PFSK-1 (cell line): ENCODE data around the gene ELL.

Experiments
- FOXP2 ChIP-seq: optimal IDR thresholded peaks from 2 replicates; pipeline ENCODE3; 2011; ENCODE audit warnings: borderline replicate concordance, control low read depth, inconsistent platforms; ENCODE audit not compliant: insufficient read depth; ENCODE audit errors: extremely low read length, extremely low read depth
- POLR2AphosphoS5 ChIP-seq: IDR thresholded peaks from 2 replicates; pipeline ENCODE4 v1.6.1; 2012; ENCODE audit warnings: low read depth, mild to moderate bottlenecking, control low read depth, low read length, moderate library complexity
- SIN3A ChIP-seq: IDR thresholded peaks from 2 replicates; pipeline ENCODE4 v1.6.1; 2012; ENCODE audit warnings: mild to moderate bottlenecking, low read length, moderate library complexity, borderline replicate concordance; ENCODE audit not compliant: insufficient read depth
- TAF1 ChIP-seq: IDR thresholded peaks from 2 replicates; pipeline ENCODE4 v1.6.1; 2012; ENCODE audit warnings: low read length, control low read depth, borderline replicate concordance; ENCODE audit not compliant: insufficient read depth
- TF ChIP-seq, protein P1 (sequence below), 2 experiments: IDR thresholded peaks; 2 replicates each; pipeline versions ENCODE4 v1.6.1 to v1.8.0; 2011 to 2012; ENCODE audit warnings: low read depth in 2 of 2, low read length in 2 of 2, control low read depth in 1 of 2, inconsistent platforms in 1 of 2, mild to moderate bottlenecking in 1 of 2, moderate library complexity in 1 of 2; ENCODE audit not compliant: insufficient read depth in 1 of 2

Gene ELL

DNA sequence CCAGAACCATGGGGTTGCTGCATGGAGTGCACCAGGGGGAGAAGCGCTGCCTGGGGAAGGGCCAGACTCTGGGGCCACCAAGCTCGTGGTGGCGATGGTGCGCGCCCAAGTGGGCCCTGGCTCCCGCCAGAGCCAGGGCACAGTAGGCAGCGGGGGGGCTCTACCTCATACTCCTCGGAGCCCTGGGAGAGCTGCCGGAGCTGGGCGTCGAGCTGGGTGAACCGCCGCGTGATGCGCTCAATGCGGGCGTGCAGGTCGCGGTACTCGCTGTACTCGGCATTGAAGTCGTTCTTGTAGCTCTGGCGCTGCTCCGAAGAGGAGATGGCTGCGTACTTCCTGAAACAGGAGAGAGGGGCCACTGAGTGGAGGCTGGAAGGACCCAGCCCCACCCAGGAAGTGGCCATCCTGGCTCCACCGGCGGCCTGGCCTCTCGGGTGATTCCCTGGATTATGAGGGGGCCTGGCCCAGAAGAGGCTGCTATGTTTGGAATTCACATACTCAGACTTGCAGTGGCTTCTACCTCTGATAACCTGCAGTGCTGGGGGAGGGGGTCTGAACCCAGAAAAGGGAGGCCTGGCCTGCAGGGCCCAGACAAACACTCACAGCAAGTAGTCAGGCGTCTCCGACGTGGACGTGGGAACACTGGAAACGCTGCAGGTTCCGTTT, 75.6 kb downstream of the ELL start:
- TF ChIP-seq POLR2AphosphoS5, result no peak
- TF ChIP-seq, protein P1, sequence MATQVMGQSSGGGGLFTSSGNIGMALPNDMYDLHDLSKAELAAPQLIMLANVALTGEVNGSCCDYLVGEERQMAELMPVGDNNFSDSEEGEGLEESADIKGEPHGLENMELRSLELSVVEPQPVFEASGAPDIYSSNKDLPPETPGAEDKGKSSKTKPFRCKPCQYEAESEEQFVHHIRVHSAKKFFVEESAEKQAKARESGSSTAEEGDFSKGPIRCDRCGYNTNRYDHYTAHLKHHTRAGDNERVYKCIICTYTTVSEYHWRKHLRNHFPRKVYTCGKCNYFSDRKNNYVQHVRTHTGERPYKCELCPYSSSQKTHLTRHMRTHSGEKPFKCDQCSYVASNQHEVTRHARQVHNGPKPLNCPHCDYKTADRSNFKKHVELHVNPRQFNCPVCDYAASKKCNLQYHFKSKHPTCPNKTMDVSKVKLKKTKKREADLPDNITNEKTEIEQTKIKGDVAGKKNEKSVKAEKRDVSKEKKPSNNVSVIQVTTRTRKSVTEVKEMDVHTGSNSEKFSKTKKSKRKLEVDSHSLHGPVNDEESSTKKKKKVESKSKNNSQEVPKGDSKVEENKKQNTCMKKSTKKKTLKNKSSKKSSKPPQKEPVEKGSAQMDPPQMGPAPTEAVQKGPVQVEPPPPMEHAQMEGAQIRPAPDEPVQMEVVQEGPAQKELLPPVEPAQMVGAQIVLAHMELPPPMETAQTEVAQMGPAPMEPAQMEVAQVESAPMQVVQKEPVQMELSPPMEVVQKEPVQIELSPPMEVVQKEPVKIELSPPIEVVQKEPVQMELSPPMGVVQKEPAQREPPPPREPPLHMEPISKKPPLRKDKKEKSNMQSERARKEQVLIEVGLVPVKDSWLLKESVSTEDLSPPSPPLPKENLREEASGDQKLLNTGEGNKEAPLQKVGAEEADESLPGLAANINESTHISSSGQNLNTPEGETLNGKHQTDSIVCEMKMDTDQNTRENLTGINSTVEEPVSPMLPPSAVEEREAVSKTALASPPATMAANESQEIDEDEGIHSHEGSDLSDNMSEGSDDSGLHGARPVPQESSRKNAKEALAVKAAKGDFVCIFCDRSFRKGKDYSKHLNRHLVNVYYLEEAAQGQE (IDR thresholded peaks at IDR 0.05; ENCODE audit: insufficient read depth in 1 of 2, low read depth in 2 of 2, low read length in 2 of 2), result no peak
- TF ChIP-seq SIN3A, result no peak

DNA sequence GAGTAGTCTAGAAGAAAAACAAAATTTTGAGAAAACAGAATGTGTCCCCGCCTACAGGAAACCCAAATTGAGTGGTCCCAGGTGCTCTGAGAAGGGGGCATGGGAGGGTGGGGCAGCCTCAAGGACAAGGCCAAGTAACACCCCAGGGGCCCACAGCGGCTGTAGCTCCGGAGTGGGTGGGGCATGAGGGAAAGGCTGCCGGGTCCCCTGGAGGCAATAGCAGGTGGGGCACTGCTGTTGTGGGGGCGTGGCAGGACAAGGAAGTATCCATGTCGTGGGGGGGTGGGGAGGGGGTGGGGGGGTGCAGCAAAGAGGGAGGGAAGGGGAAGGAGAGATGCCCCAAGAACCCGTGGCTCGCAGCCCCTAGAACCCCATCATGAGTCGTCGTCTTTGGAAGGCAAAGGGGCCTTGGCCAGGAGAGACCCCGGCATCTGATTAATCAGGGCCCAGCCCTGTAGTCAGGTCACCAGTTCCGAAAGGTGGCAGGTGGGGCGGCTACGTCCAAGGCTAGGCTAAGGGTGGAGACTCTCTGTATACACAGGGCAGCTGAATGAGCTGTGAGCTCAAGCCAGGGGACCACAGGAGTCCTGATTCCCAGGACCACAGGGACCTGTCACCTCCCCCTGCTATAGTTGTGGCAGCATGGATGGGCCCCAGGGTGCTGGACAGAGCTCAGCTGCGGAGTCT, 76.5 kb downstream of the ELL start:
- no peak for TF ChIP-seq POLR2AphosphoS5
- no peak for TF ChIP-seq TAF1
- no peak for TF ChIP-seq FOXP2
- TF ChIP-seq, protein P1 (IDR thresholded peaks at IDR 0.05; ENCODE audit: insufficient read depth in 1 of 2, low read depth in 2 of 2, low read length in 2 of 2), result no peak
- no peak for TF ChIP-seq SIN3A

DNA sequence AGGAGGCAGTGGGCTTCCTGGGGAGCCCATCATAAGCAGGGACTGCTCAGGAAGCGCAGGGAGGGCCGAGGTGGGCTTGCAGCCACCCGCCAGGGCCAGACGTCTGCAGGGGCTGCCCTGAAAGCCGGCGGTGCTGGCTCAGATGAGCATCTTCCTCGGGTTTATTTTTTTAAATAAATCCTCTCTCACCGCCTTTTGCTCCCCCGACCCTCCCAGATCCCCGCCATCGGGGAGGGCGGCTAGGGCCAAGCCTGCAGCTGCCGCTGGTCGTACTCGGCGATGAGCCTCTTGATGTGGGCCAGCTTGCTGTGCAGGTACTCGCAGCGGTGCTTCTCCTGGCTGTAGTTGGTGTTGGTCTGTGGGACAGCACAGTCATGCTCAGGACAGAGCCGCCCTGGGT, 77.4 kb downstream of the ELL start:
- TF ChIP-seq TAF1 (no peak), POLR2AphosphoS5 (no peak), FOXP2 (no peak), SIN3A (no peak)
- TF ChIP-seq, protein P1 (IDR thresholded peaks at IDR 0.05; ENCODE audit: insufficient read depth in 1 of 2, low read depth in 2 of 2, low read length in 2 of 2), result no peak

DNA sequence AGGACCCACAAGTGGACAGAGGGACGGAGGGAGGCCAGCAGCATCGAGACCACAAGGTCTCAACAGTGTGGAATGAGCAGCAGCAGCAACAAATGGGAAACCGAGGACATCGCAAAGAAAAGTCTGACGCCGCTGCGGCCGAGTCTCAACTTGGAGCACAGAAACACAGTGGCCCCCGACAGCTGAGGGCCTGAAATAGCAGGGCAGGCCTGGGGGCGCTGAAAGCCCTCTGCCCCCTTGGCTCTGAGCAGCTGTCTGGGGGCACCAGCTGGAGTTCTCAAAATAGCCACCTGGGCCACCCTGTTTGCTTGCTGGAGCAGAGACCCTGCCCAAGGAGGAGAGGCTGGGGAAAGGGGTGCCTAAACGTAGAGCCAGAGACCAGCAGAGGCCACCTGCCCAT, 78.0 kb downstream of the ELL start:
- TF ChIP-seq, protein P1 (IDR thresholded peaks at IDR 0.05; ENCODE audit: insufficient read depth in 1 of 2, low read depth in 2 of 2, low read length in 2 of 2), result no peak
- no peak for TF ChIP-seq SIN3A
- TF ChIP-seq TAF1, result no peak
- no peak for TF ChIP-seq FOXP2
- TF ChIP-seq POLR2AphosphoS5, result no peak

DNA sequence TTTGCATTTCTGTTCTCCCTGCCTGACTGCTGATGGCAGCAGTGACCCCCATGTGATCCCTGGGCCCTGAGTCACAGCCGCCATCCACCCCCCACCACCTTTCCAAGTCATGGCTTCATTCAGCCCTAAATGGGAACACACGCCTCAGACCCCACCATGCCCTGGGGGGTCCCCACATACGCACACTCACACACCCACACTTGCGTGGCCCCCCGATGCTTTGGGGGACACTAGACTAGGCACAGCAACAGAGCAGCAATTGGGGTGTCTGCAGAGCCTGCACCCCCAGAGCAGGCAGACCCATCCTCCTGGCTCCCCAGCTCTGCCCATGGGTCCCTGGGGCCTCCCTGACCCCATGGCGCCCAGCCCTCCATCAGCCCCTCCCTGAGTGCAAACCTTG, 78.5 kb downstream of the ELL start:
- TF ChIP-seq SIN3A (no peak), FOXP2 (no peak), TAF1 (no peak), POLR2AphosphoS5 (no peak)
- TF ChIP-seq, protein P1 (IDR thresholded peaks at IDR 0.05; ENCODE audit: insufficient read depth in 1 of 2, low read depth in 2 of 2, low read length in 2 of 2), result no peak
